Liver (tissue), 9 donors: ENCODE data around the gene FN3K. TPM values are rescaled to one million over a fixed set of nuclear protein-coding genes. Genes with fewer than 3 reads are reported as not detected.

Source experiments
- DNase-seq: peaks from one replicate; pipeline ENCODE4 v3.0.0-alpha.2; 2017; ENCODE audit warnings: low spot score
- H3K27ac ChIP-seq, 2 donors: one replicate each; pipeline ENCODE4 v1.7.0; 2013; ENCODE audit warnings: inconsistent platforms in 2 of 2, low read length in 2 of 2, control low read depth in 1 of 2, low read depth in 1 of 2, mild to moderate bottlenecking in 1 of 2
- H3K27me3 ChIP-seq, 4 donors: one replicate each; pipeline versions ENCODE4 v1.6.1 to v1.7.0; 2013; ENCODE audit warnings: low read length in 3 of 4, inconsistent platforms in 1 of 4, mild to moderate bottlenecking in 1 of 4, moderate library complexity in 1 of 4; ENCODE audit not compliant: control insufficient read depth in 4 of 4, insufficient read depth in 4 of 4
- H3K36me3 ChIP-seq, 4 donors: one replicate each; pipeline versions ENCODE4 v1.6.1 to v1.7.0; 2013; ENCODE audit warnings: low read length in 3 of 4, mild to moderate bottlenecking in 3 of 4, low read depth in 1 of 4, moderate library complexity in 1 of 4; ENCODE audit not compliant: control insufficient read depth in 4 of 4, insufficient read depth in 3 of 4
- H3K4me1 ChIP-seq, 4 donors: one replicate each; pipeline versions ENCODE4 v1.6.1 to v1.7.0; 2013; ENCODE audit warnings: low read length in 3 of 4, mild to moderate bottlenecking in 3 of 4, moderate library complexity in 1 of 4; ENCODE audit not compliant: control insufficient read depth in 4 of 4, insufficient read depth in 4 of 4
- H3K4me3 ChIP-seq, 3 donors: one replicate each; pipeline versions ENCODE4 v1.6.1 to v1.7.0; 2013; ENCODE audit warnings: low read length in 3 of 3, control low read depth in 1 of 3, low read depth in 1 of 3, mild to moderate bottlenecking in 1 of 3
- H3K9ac ChIP-seq, 2 donors: one replicate each; pipeline ENCODE4 v1.7.0; 2013; ENCODE audit warnings: low read length in 2 of 2, mild to moderate bottlenecking in 2 of 2, moderate library complexity in 2 of 2, control low read depth in 1 of 2, low read depth in 1 of 2
- H3K9me3 ChIP-seq, 4 donors: one replicate each; pipeline versions ENCODE4 v1.6.1 to v1.7.0; 2013; ENCODE audit warnings: low read length in 3 of 4; ENCODE audit not compliant: control insufficient read depth in 4 of 4
- EGR1 ChIP-seq, 2 donors: IDR thresholded peaks; 2 replicates each; pipeline ENCODE4 v1.6.1; 2016 to 2018; ENCODE audit warnings: antibody characterized with exemption in 2 of 2, low read depth in 2 of 2
- FOXA1 ChIP-seq: IDR thresholded peaks from 2 replicates; pipeline ENCODE4 v1.6.1; 2016; ENCODE audit warnings: antibody characterized with exemption
- GABPA ChIP-seq, 2 donors: IDR thresholded peaks in 1 of 2; conservative IDR thresholded peaks in 1 of 2; 2 replicates each; pipeline ENCODE4 v1.6.1; 2016; ENCODE audit warnings: antibody characterized with exemption in 2 of 2, mild to moderate bottlenecking in 1 of 2, moderate library complexity in 1 of 2
- HNF4A ChIP-seq, 2 donors: conservative IDR thresholded peaks; 2 replicates each; pipeline ENCODE4 v1.6.1; 2016; ENCODE audit warnings: antibody characterized with exemption in 2 of 2, mild to moderate bottlenecking in 2 of 2
- HNF4G ChIP-seq: IDR thresholded peaks from 2 replicates; pipeline ENCODE4 v1.6.1; 2016; ENCODE audit warnings: antibody characterized with exemption
- NR2F2 ChIP-seq: IDR thresholded peaks from 2 replicates; pipeline ENCODE4 v1.6.1; 2016; ENCODE audit warnings: antibody characterized with exemption
- RAD21 ChIP-seq, 2 donors: IDR thresholded peaks; 2 replicates each; pipeline ENCODE4 v1.6.1; 2016; ENCODE audit warnings: antibody characterized with exemption in 2 of 2, mild to moderate bottlenecking in 2 of 2
- RXRA ChIP-seq, 2 donors: IDR thresholded peaks; 2 replicates each; pipeline ENCODE4 v1.6.1; 2017 to 2018; ENCODE audit warnings: antibody characterized with exemption in 2 of 2, mild to moderate bottlenecking in 1 of 2
- SP1 ChIP-seq: IDR thresholded peaks from 2 replicates; pipeline ENCODE4 v1.6.1; 2018; ENCODE audit warnings: antibody characterized with exemption, mild to moderate bottlenecking
- TAF1 ChIP-seq: conservative IDR thresholded peaks from 2 replicates; pipeline ENCODE4 v1.6.1; 2016; ENCODE audit warnings: antibody characterized with exemption, mild to moderate bottlenecking
- YY1 ChIP-seq: IDR thresholded peaks from 2 replicates; pipeline ENCODE4 v1.6.1; 2016; ENCODE audit warnings: antibody characterized with exemption, mild to moderate bottlenecking
- WGBS: extraction: QIAGEN DNeasy Blood & Tissue Kit; methylation state at CpG from one replicate; pipeline ENCODE4 v1.1.7; 2013; 5-methylcytosine and 5-hydroxymethylcytosine counted together
- polyA plus RNA-seq, 2 donors: library from polyadenylated mRNA; stranded (reverse) in 1 of 2; unstranded in 1 of 2; fragments of 200-250 nt in 1 of 2; fragments of >200 nt in 1 of 2; fragmentation: Nextera tagmentation in 1 of 2; extraction: Ambion mirVana in 1 of 2; gene quantifications; one replicate each; pipeline versions ENCODE4 v1.2.1 to v1.2.3, GENCODE V29; 2013 to 2015
- total RNA-seq, 2 donors: library from RNA; depleted of rRNA; stranded (reverse); fragments of >200 nt; gene quantifications; one replicate each; pipeline ENCODE4 v1.2.3, GENCODE V29; 2014
- TF ChIP-seq, protein P1 (sequence below): IDR thresholded peaks from 2 replicates; pipeline ENCODE4 v1.6.1; 2016; ENCODE audit warnings: antibody characterized with exemption
- TF ChIP-seq, protein P2 (sequence below): IDR thresholded peaks from 2 replicates; pipeline ENCODE4 v1.6.1; 2016; ENCODE audit warnings: antibody characterized with exemption, mild to moderate bottlenecking
- TF ChIP-seq, protein P3 (sequence below): fragments of 150-350 bp; IDR thresholded peaks from 2 replicates; pipeline ENCODE4 v1.5.1; 2017; ENCODE audit warnings: improper control_type of control experiment, low read depth, low read length; ENCODE audit not compliant: missing input control
- TF ChIP-seq, protein P4 (sequence below): IDR thresholded peaks from 2 replicates; pipeline ENCODE4 v1.6.1; 2016; ENCODE audit warnings: antibody characterized with exemption
- TF ChIP-seq, protein P5 (sequence below): IDR thresholded peaks from 2 replicates; pipeline ENCODE4 v1.6.1; 2016; ENCODE audit warnings: antibody characterized with exemption
- donor health status: healthy.
- donor health status: healthy.
- donor health status: healthy.
- donor health status: healthy.
- donor health status: healthy.

FN3K gene
- total and polyA plus RNA-seq, 4 donors: 18.4 to 28.7 (median 22.9) TPM

DNA sequence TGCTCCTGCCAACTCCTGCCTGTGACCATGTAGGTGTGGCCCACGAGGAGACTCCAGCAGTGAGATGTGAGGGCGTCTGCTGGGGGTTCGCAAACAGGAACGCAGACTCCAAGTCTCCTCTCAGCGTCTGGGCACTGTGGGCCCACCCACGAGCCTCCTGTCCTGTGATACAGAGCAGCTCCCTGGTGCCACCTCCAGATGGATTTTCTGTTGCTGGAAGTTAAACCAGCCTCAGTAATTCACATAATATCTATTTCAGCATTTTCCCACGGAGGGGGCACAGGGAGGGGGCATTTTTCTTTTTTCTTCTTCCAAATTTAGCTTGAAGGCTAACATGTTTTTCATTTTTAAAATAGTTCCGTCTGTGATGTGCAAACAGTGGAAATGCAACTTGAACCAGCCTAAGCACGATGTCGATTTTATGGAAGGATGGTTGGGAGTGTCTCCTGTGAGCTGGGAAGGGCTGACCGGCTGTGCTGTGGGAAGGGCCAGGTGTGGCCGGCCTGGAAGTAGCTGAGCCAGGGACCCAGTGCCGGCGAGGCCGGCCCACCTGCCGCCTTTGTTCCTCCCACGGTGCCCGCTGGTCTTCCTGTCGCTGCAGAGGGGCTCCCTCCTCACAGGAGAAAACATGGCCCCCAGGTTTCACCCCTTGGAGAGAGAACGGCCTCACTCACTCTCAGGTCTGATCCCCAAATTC is 33.0 kb upstream of the FN3K start:
- H3K27me3 ChIP-seq: no peaks in the 10 kb centered on the region
- 77% methylated on average over 20 of the region's 20 CpGs for WGBS
- TF ChIP-seq, protein P1, sequence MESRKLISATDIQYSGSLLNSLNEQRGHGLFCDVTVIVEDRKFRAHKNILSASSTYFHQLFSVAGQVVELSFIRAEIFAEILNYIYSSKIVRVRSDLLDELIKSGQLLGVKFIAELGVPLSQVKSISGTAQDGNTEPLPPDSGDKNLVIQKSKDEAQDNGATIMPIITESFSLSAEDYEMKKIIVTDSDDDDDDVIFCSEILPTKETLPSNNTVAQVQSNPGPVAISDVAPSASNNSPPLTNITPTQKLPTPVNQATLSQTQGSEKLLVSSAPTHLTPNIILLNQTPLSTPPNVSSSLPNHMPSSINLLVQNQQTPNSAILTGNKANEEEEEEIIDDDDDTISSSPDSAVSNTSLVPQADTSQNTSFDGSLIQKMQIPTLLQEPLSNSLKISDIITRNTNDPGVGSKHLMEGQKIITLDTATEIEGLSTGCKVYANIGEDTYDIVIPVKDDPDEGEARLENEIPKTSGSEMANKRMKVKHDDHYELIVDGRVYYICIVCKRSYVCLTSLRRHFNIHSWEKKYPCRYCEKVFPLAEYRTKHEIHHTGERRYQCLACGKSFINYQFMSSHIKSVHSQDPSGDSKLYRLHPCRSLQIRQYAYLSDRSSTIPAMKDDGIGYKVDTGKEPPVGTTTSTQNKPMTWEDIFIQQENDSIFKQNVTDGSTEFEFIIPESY: no peak
- no peaks in the 10 kb centered on the region for H3K9me3 ChIP-seq
- DNase-seq: no peak
- no peak overlapping the region for H3K9ac ChIP-seq
- H3K36me3 ChIP-seq: no peaks in the 10 kb centered on the region
- no peak overlapping the region for H3K27ac ChIP-seq
- H3K4me1 ChIP-seq: peaks cover 10 to 28% (median 19%) of the 10 kb centered on the region in 4 donors
- no peak overlapping the region for H3K4me3 ChIP-seq

DNA sequence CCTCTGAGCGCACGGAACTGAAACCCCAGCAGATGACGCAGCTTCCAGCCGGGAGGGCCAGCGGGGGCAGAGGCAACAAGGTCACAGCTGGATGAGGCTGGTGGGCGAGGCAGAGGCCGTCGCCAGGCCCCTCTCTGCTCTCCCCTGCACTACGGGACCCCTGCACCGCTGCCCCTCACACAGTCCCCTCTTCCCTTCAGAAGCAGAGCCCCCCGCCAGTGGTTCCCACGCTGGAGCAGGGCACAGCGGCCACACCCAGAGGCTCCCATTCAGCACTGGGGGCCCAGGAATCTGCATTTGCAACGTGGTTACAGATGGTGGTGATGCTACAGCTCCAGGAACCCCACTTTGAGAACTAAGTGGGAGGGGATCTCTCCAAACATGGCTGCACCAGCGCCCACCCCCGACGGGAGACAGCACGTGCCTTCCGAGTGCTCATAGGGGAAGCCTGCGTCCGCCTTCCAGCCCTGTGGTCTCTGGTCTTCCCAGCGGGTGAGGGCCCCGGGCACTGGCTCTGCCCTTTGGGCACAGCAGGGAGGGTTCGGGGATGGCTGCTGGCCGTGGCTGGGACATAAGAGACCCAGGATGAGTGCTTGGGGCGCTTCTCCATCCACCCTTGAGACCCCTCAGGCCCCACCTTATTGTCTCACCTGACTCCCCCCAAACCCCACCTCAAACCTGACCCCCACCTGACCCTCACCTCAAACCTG is 32.2 kb upstream of the FN3K start:
- WGBS: 83% methylated on average over 26 of the region's 26 CpGs
- no peak for DNase-seq
- H3K27me3 ChIP-seq: no peaks in the 10 kb centered on the region
- H3K4me1 ChIP-seq: peaks cover 6 to 24% (median 16%) of the 10 kb centered on the region in 4 donors
- no peak overlapping the region for H3K9ac ChIP-seq
- H3K9me3 ChIP-seq: no peaks in the 10 kb centered on the region
- no peaks in the 10 kb centered on the region for H3K36me3 ChIP-seq
- no peak overlapping the region for H3K27ac ChIP-seq
- no peak overlapping the region for H3K4me3 ChIP-seq
- TF ChIP-seq, protein P2, sequence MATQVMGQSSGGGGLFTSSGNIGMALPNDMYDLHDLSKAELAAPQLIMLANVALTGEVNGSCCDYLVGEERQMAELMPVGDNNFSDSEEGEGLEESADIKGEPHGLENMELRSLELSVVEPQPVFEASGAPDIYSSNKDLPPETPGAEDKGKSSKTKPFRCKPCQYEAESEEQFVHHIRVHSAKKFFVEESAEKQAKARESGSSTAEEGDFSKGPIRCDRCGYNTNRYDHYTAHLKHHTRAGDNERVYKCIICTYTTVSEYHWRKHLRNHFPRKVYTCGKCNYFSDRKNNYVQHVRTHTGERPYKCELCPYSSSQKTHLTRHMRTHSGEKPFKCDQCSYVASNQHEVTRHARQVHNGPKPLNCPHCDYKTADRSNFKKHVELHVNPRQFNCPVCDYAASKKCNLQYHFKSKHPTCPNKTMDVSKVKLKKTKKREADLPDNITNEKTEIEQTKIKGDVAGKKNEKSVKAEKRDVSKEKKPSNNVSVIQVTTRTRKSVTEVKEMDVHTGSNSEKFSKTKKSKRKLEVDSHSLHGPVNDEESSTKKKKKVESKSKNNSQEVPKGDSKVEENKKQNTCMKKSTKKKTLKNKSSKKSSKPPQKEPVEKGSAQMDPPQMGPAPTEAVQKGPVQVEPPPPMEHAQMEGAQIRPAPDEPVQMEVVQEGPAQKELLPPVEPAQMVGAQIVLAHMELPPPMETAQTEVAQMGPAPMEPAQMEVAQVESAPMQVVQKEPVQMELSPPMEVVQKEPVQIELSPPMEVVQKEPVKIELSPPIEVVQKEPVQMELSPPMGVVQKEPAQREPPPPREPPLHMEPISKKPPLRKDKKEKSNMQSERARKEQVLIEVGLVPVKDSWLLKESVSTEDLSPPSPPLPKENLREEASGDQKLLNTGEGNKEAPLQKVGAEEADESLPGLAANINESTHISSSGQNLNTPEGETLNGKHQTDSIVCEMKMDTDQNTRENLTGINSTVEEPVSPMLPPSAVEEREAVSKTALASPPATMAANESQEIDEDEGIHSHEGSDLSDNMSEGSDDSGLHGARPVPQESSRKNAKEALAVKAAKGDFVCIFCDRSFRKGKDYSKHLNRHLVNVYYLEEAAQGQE: no peak
- TF ChIP-seq NR2F2 (no peak), YY1 (no peak), RXRA (IDR thresholded peaks at IDR 0.05) (no peak), FOXA1 (no peak), GABPA (IDR thresholded peaks at IDR 0.05 in 1 of 2, conservative IDR thresholded peaks at IDR 0.05 in 1 of 2) (no peak), SP1 (no peak), HNF4A (conservative IDR thresholded peaks at IDR 0.05) (no peak), EGR1 (IDR thresholded peaks at IDR 0.05; ENCODE audit: low read depth in 2 of 2) (no peak), TAF1 (no peak), RAD21 (IDR thresholded peaks at IDR 0.05) (no peak), HNF4G (no peak)
- TF ChIP-seq, protein P3, sequence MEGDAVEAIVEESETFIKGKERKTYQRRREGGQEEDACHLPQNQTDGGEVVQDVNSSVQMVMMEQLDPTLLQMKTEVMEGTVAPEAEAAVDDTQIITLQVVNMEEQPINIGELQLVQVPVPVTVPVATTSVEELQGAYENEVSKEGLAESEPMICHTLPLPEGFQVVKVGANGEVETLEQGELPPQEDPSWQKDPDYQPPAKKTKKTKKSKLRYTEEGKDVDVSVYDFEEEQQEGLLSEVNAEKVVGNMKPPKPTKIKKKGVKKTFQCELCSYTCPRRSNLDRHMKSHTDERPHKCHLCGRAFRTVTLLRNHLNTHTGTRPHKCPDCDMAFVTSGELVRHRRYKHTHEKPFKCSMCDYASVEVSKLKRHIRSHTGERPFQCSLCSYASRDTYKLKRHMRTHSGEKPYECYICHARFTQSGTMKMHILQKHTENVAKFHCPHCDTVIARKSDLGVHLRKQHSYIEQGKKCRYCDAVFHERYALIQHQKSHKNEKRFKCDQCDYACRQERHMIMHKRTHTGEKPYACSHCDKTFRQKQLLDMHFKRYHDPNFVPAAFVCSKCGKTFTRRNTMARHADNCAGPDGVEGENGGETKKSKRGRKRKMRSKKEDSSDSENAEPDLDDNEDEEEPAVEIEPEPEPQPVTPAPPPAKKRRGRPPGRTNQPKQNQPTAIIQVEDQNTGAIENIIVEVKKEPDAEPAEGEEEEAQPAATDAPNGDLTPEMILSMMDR: no peak
- TF ChIP-seq, protein P4, sequence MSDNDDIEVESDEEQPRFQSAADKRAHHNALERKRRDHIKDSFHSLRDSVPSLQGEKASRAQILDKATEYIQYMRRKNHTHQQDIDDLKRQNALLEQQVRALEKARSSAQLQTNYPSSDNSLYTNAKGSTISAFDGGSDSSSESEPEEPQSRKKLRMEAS: no peak
- TF ChIP-seq, protein P5, sequence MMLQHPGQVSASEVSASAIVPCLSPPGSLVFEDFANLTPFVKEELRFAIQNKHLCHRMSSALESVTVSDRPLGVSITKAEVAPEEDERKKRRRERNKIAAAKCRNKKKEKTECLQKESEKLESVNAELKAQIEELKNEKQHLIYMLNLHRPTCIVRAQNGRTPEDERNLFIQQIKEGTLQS: no peak
- TF ChIP-seq, protein P1: no peak
